HepG2 (cell line): Measurements from ENCODE around the gene CERS6. TPM values are rescaled to one million over a fixed set of nuclear protein-coding genes. Genes with fewer than 3 reads are reported as not detected.

Experiments
- ATAC-seq: fragments of 200-7000 bp; cut with Tn5 transposase; 3 replicates; pipeline ENCODE4 v1.9.1; 2020; ENCODE audit warnings: mild to moderate bottlenecking, moderate library complexity
- BruUV-seq: library from RNA; stranded (reverse); fragments of 400-500 nt; replicated peaks from 2 replicates; lab custom pipeline; 2021; lab: Mats Ljungman, UMichigan
- CTCF ChIA-PET: fragments of 300-600 bp; formaldehyde crosslinking; extraction: SDS; loops from one replicate; lab custom pipeline; 2021; ENCODE audit warnings: low total read pairs, inconsistent platforms, low intra/inter-chr PET ratio; lab: Yijun Ruan, JAX
- POLR2A ChIA-PET: fragments of 350-600 bp; sonication (Branson Sonifier 250); formaldehyde crosslinking; loops from one replicate; lab custom pipeline; 2020; ENCODE audit warnings: antibody characterized with exemption, inconsistent platforms; lab: Yijun Ruan, JAX
- DNase-seq: peaks from one replicate; pipeline ENCODE4 v3.0.0-alpha.2; 2015; ENCODE audit warnings: low spot score
- FAIRE-seq: peaks from 3 replicates; lab custom pipeline; 2011; peaks lifted over from hg19 to GRCh38; lab: Jason Lieb, UNC
- H2AFZ ChIP-seq: one replicate; pipeline ENCODE4 v1.6.1; 2011; ENCODE audit warnings: low read length, inconsistent platforms
- H3K27ac ChIP-seq: fragments of 300-600 bp; 3 replicates; pipeline ENCODE4 v1.8.0; 2011; ENCODE audit warnings: mixed run types, mild to moderate bottlenecking, mixed read lengths, low read length, inconsistent platforms; ENCODE audit not compliant: insufficient read depth; ENCODE audit errors: extremely low read length
- H3K27me3 ChIP-seq, 2 experiments: fragments of 200-600 bp in 1 of 2; 2 replicates in 1 of 2; 3 replicates in 1 of 2; pipeline versions ENCODE4 v1.6.0 to v1.8.0; 2011; ENCODE audit warnings: low read length in 2 of 2, mild to moderate bottlenecking in 2 of 2, moderate library complexity in 2 of 2, inconsistent platforms in 1 of 2; ENCODE audit not compliant: insufficient read depth in 2 of 2, control insufficient read depth in 1 of 2
- H3K36me3 ChIP-seq, 2 experiments: fragments of 200-600 bp in 1 of 2; replicated peaks in 1 of 2; 2 replicates in 1 of 2; 3 replicates in 1 of 2; pipeline versions ENCODE4 v1.5.1 to v1.8.0; 2011; ENCODE audit warnings: low read length in 2 of 2, inconsistent platforms in 1 of 2; ENCODE audit not compliant: insufficient read depth in 2 of 2, control insufficient read depth in 1 of 2
- H3K4me1 ChIP-seq: 2 replicates; pipeline ENCODE4 v1.5.1; 2012; ENCODE audit warnings: low read length, inconsistent platforms; ENCODE audit not compliant: insufficient read depth
- H3K4me2 ChIP-seq: 2 replicates; pipeline ENCODE4 v1.6.0; 2011; ENCODE audit warnings: low read depth, low read length, inconsistent platforms
- H3K4me3 ChIP-seq, 3 experiments: fragments of 200-600 bp in 1 of 3; sonication (generic), shearing (Covaris generic) in 1 of 3; replicated peaks in 1 of 3; 2 replicates each; pipeline ENCODE4 v1.5.1; 2011 to 2016; ENCODE audit warnings: low read length in 3 of 3, inconsistent platforms in 2 of 3, low read depth in 2 of 3, mild to moderate bottlenecking in 2 of 3, control low read depth in 1 of 3, mixed read lengths in 1 of 3; ENCODE audit not compliant: insufficient read depth in 1 of 3
- H3K79me2 ChIP-seq: one replicate; pipeline ENCODE4 v1.6.1; 2011; ENCODE audit warnings: low read length, inconsistent platforms; ENCODE audit not compliant: insufficient read depth
- H3K9ac ChIP-seq: 2 replicates; pipeline ENCODE4 v1.6.0; 2011; ENCODE audit warnings: mild to moderate bottlenecking, low read depth, low read length, inconsistent platforms; ENCODE audit not compliant: insufficient read depth
- H3K9me3 ChIP-seq: 2 replicates; pipeline ENCODE4 v1.5.1; 2012; ENCODE audit warnings: mild to moderate bottlenecking, low read length
- H4K20me1 ChIP-seq: 2 replicates; pipeline ENCODE4 v1.6.0; 2011; ENCODE audit warnings: inconsistent platforms, mild to moderate bottlenecking, low read length, moderate library complexity; ENCODE audit not compliant: insufficient read depth
- ADNP ChIP-seq: sonication (generic); formaldehyde crosslinking; IDR thresholded peaks from 2 replicates; pipeline ENCODE4 v1.4.0; 2020; ENCODE audit warnings: missing genetic modification reagents
- AHR ChIP-seq: IDR thresholded peaks from 2 replicates; pipeline ENCODE4 v1.6.1; 2018; ENCODE audit warnings: missing genetic modification reagents, missing compliant biosample characterization
- ATM ChIP-seq: fragments of 450-650 bp; IDR thresholded peaks from 2 replicates; pipeline ENCODE4 v1.7.1; 2017; ENCODE audit warnings: mild to moderate bottlenecking, borderline replicate concordance
- DNMT3B ChIP-seq: conservative IDR thresholded peaks from 2 replicates; pipeline ENCODE4 v1.6.1; 2016; ENCODE audit warnings: missing biosample characterization, control low read depth
- EP300 ChIP-seq, 3 experiments: sonication (generic) in 1 of 3; formaldehyde crosslinking in 1 of 3; IDR thresholded peaks; 2 replicates each; pipeline versions ENCODE4 v1.5.1 to v1.6.1; 2011 to 2020; ENCODE audit warnings: low read depth in 2 of 3, low read length in 2 of 3, borderline replicate concordance in 1 of 3, improper control_type of control experiment in 1 of 3, mild to moderate bottlenecking in 1 of 3, missing genetic modification reagents in 1 of 3, moderate library complexity in 1 of 3
- ERF ChIP-seq: IDR thresholded peaks from 2 replicates; pipeline ENCODE4 v1.6.1; 2018; ENCODE audit warnings: missing biosample characterization, missing genetic modification reagents
- FOXA1 ChIP-seq, 2 experiments: fragments of 450-650 bp in 1 of 2; sonication (generic) in 1 of 2; formaldehyde crosslinking in 1 of 2; IDR thresholded peaks; 2 replicates each; pipeline versions ENCODE4 v1.4.0 to v1.6.1; 2016 to 2020; ENCODE audit warnings: missing genetic modification reagents in 1 of 2
- FOXK2 ChIP-seq: fragments of 450-650 bp; IDR thresholded peaks from 2 replicates; pipeline ENCODE4 v1.6.1; 2016
- NBN ChIP-seq: fragments of 450-650 bp; conservative IDR thresholded peaks from 2 replicates; pipeline ENCODE4 v1.6.1; 2017
- SRY ChIP-seq: sonication (generic); formaldehyde crosslinking; IDR thresholded peaks from 2 replicates; pipeline ENCODE4 v1.8.0; 2022; ENCODE audit warnings: mild to moderate bottlenecking, missing genetic modification reagents
- ZNF326 ChIP-seq: sonication (generic); formaldehyde crosslinking; IDR thresholded peaks from 2 replicates; pipeline ENCODE4 v1.4.0; 2020; ENCODE audit warnings: missing genetic modification reagents, borderline replicate concordance
- ZNF550 ChIP-seq: sonication (generic); formaldehyde crosslinking; IDR thresholded peaks from 2 replicates; pipeline ENCODE4 v1.4.0; 2020; ENCODE audit warnings: mild to moderate bottlenecking, missing genetic modification reagents, borderline replicate concordance
- ZNF703 ChIP-seq: sonication (generic); formaldehyde crosslinking; IDR thresholded peaks from 2 replicates; pipeline ENCODE4 v1.5.1; 2020; ENCODE audit warnings: missing genetic modification reagents, mild to moderate bottlenecking, moderate library complexity, borderline replicate concordance
- ZNF883 ChIP-seq: sonication (generic); formaldehyde crosslinking; IDR thresholded peaks from 2 replicates; pipeline ENCODE4 v1.5.1; 2020; ENCODE audit warnings: mild to moderate bottlenecking, missing genetic modification reagents; ENCODE audit errors: not compliant biosample characterization
- WGBS: methylation state at CpG from one replicate; pipeline ENCODE4 v1.1.6; 2017; ENCODE audit warnings: low lambda C conversion rate; 5-methylcytosine and 5-hydroxymethylcytosine counted together
- in situ Hi-C: cut with HindIII; loops from 2 replicates; pipeline ENCODE4 v1.10.0; 2017; ENCODE audit warnings: low pct_unique_long_range_greater_than_20kb; ENCODE audit not compliant: extremely low pct_ligation_motif_present
- intact Hi-C: fragments of 100-400 bp; cut with micrococcal nuclease; formaldehyde crosslinking; loops from one replicate; pipeline ENCODE4 v1.10.0; 2022; ENCODE audit not compliant: unreplicated experiment
- polyA plus RNA-seq, 8 experiments: library from polyadenylated mRNA; depleted of rRNA in 3 of 8; stranded (reverse) in 7 of 8; unstranded in 1 of 8; fragments of >200 nt; fragmentation: Illumina TruSeq in 4 of 8; extraction: Trizol in 4 of 8; gene quantifications; 2 replicates each; pipeline versions ENCODE4 v1.2.1 to v1.2.3, GENCODE V29; 2011 to 2016; ENCODE audit warnings: low read depth in 4 of 8, missing spikeins in 1 of 8, mixed read lengths in 1 of 8; ENCODE audit not compliant: insufficient read depth in 1 of 8
- total RNA-seq, 5 experiments: library from RNA; depleted of rRNA; stranded (reverse); fragments of >200 nt; fragmentation: Illumina TruSeq; extraction: Trizol; gene quantifications; 2 replicates each; pipeline ENCODE4 v1.2.3, GENCODE V29; 2016; ENCODE audit warnings: low read depth in 1 of 5
- TF ChIP-seq, protein P1 (sequence below): sonication (generic); formaldehyde crosslinking; conservative IDR thresholded peaks from 2 replicates; pipeline ENCODE4 v1.4.0; 2020; ENCODE audit warnings: missing genetic modification reagents
- TF ChIP-seq, protein P2 (sequence below): sonication (generic); formaldehyde crosslinking; IDR thresholded peaks from 2 replicates; pipeline ENCODE4 v1.5.0; 2020; ENCODE audit warnings: missing genetic modification reagents, mild to moderate bottlenecking, borderline replicate concordance

Gene CERS6
- total and polyA plus RNA-seq, 2 of the 13 experiments (the other 11 are each of a cell fraction or from before 2014, with no cell fraction given) = 10.1 to 20.3 TPM

DNA sequence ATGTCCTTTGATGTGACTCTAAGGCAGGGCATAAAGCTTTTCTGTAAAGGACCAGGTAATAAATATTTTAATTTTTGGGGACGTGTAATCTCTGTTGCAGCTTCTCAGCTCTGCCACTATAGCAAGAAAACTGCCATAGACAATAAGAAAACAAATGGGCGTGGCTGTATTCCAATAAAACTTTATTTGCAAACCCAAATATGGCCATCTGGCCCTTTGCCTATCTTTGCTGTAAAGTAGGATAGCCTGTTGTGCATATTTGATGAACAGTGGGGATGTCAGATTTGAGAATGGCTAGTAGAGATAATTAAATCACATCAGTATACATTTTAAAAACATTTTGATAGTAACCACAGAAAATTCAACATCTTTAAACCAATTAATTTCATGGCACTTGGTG is 250.7 kb downstream of the CERS6 start (continued):
- TF ChIP-seq ERF (CRISPR knock-in tag) (no peak), ZNF550 (CRISPR knock-in tag) (no peak)

DNA sequence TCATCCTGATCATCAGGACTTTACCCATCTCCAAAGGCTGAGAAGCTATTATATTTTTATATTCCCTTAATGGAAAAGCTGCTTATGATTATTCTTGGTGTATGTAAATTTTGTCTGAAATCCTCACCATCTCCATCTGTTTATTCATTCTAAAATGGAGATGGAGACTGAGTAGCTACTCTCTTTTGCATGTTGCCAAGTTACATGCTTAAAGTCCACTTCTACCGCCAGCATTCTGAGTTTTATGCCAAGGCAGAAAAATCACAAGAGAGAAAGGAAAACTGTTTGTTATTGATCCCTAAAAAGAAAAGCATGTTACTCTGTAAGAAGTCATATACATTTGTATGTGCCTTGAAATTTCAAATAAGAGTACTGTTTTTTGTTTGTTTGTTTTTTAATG is 252.0 kb downstream of the CERS6 start:
- no peak overlapping the region for H3K4me2 ChIP-seq
- intact Hi-C loops = loop anchor here (5.0 kb wide), 1 partner anchor 216 kb away; no protein-coding TSS in a partner anchor

More for the DNA sequence above, 252.0 kb downstream of the CERS6 start:
- no peak overlapping the region for H3K27ac ChIP-seq
- POLR2A ChIA-PET = no interaction called here
- H3K9me3 ChIP-seq = no peaks in the 10 kb centered on the region
- no peaks in the 10 kb centered on the region for H3K4me1 ChIP-seq
- H3K27me3 ChIP-seq = no peaks in the 10 kb centered on the region
- no TSS peak for BruUV-seq
- no peak overlapping the region for H3K9ac ChIP-seq
- 98% methylated on average over 1 of the region's 1 CpG for WGBS
- no peak for ATAC-seq
- no peak for FAIRE-seq
- no peak for DNase-seq
- CTCF ChIA-PET = no interaction called here
- H3K36me3 ChIP-seq = no peaks in the 10 kb centered on the region; a peak in 1 of 5 replicates
- in situ Hi-C loops = loop anchor here (5.0 kb wide), 1 partner anchor 361 kb away; no protein-coding TSS in a partner anchor
- no peaks in the 10 kb centered on the region for H4K20me1 ChIP-seq
- H3K79me2 ChIP-seq = no peaks in the 10 kb centered on the region
- H2AFZ ChIP-seq = no peak overlapping the region
- no peak overlapping the region for H3K4me3 ChIP-seq
- TF ChIP-seq FOXA1 (IDR thresholded peaks at IDR 0.05) (no peak), FOXA1 (CRISPR knock-in tag; IDR thresholded peaks at IDR 0.05) (no peak), ADNP (no peak), ZNF703 (CRISPR knock-in tag) (no peak), FOXK2 (no peak), DNMT3B (no peak), SRY (no peak), ZNF326 (CRISPR knock-in tag) (no peak), ZNF883 (CRISPR knock-in tag) (no peak), ATM (no peak), EP300 (IDR thresholded peaks at IDR 0.05; ENCODE audit: low read depth in 2 of 2, low read length in 2 of 2) (no peak), EP300 (CRISPR knock-in tag; IDR thresholded peaks at IDR 0.05; ENCODE audit: borderline replicate concordance) (no peak), NBN (no peak), AHR (no peak)
- TF ChIP-seq, protein P1, sequence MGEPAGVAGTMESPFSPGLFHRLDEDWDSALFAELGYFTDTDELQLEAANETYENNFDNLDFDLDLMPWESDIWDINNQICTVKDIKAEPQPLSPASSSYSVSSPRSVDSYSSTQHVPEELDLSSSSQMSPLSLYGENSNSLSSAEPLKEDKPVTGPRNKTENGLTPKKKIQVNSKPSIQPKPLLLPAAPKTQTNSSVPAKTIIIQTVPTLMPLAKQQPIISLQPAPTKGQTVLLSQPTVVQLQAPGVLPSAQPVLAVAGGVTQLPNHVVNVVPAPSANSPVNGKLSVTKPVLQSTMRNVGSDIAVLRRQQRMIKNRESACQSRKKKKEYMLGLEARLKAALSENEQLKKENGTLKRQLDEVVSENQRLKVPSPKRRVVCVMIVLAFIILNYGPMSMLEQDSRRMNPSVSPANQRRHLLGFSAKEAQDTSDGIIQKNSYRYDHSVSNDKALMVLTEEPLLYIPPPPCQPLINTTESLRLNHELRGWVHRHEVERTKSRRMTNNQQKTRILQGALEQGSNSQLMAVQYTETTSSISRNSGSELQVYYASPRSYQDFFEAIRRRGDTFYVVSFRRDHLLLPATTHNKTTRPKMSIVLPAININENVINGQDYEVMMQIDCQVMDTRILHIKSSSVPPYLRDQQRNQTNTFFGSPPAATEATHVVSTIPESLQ = no peak
- TF ChIP-seq, protein P2, sequence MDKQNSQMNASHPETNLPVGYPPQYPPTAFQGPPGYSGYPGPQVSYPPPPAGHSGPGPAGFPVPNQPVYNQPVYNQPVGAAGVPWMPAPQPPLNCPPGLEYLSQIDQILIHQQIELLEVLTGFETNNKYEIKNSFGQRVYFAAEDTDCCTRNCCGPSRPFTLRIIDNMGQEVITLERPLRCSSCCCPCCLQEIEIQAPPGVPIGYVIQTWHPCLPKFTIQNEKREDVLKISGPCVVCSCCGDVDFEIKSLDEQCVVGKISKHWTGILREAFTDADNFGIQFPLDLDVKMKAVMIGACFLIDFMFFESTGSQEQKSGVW = no peak
